Natural killer cell (primary cell): ENCODE measurements around the gene HELZ2. TPM values are rescaled to one million over a fixed set of nuclear protein-coding genes. Genes with fewer than 3 reads are reported as not detected.

Source experiments
- ATAC-seq, 3 donors: fragments of 150-1000 bp in 2 of 3; fragments of 200-7000 bp in 1 of 3; cut with Tn5 transposase; 1 replicate in 1 of 3; 2 replicates in 2 of 3; pipeline ENCODE4 v1.10.0; 2021; ENCODE audit warnings: mild to moderate bottlenecking in 2 of 3, moderate library complexity in 2 of 3
- DNase-seq, 2 donors: peaks; one replicate each; pipeline versions ENCODE4 v3.0.0 to v3.0.0-alpha.2; 2013 to 2021; ENCODE audit warnings: mixed read lengths in 1 of 2
- H3K27ac ChIP-seq: one replicate; pipeline ENCODE4 v1.5.1; 2013; ENCODE audit warnings: mild to moderate bottlenecking, low read length
- H3K27me3 ChIP-seq: one replicate; pipeline ENCODE4 v1.6.1; 2013; ENCODE audit warnings: low read length; ENCODE audit not compliant: control insufficient read depth, insufficient read depth
- H3K36me3 ChIP-seq: one replicate; pipeline ENCODE4 v1.6.1; 2013; ENCODE audit warnings: low read length; ENCODE audit not compliant: control insufficient read depth, insufficient read depth
- H3K4me1 ChIP-seq: one replicate; pipeline ENCODE4 v1.6.1; 2013; ENCODE audit warnings: low read length; ENCODE audit not compliant: control insufficient read depth, insufficient read depth
- H3K4me3 ChIP-seq: one replicate; pipeline ENCODE4 v1.5.1; 2013; ENCODE audit warnings: low read length
- H3K9me3 ChIP-seq: one replicate; pipeline ENCODE4 v1.6.1; 2013; ENCODE audit warnings: low read length; ENCODE audit not compliant: control insufficient read depth, insufficient read depth
- H3K27ac Mint-ChIP-seq, 2 donors: one replicate each; pipeline ENCODE4 v1.8.0; 2022; ENCODE audit warnings: mild to moderate bottlenecking in 2 of 2, mixed read lengths in 2 of 2, moderate library complexity in 1 of 2
- H3K27me3 Mint-ChIP-seq, 2 donors: one replicate each; pipeline ENCODE4 v1.8.0; 2022; ENCODE audit warnings: low read depth in 2 of 2, mixed read lengths in 2 of 2
- H3K36me3 Mint-ChIP-seq: one replicate; pipeline ENCODE4 v1.8.0; 2022; ENCODE audit warnings: mixed read lengths
- H3K4me1 Mint-ChIP-seq, 2 donors: one replicate each; pipeline ENCODE4 v1.8.0; 2022; ENCODE audit warnings: mixed read lengths in 2 of 2
- H3K4me3 Mint-ChIP-seq: one replicate; pipeline ENCODE4 v1.8.0; 2022; ENCODE audit warnings: mild to moderate bottlenecking, moderate library complexity, mixed read lengths
- H3K9me3 Mint-ChIP-seq, 2 donors: one replicate each; pipeline ENCODE4 v1.8.0; 2022; ENCODE audit warnings: mixed read lengths in 2 of 2
- CTCF ChIP-seq: fragments of 200-600 bp; IDR thresholded peaks from one replicate; pipeline ENCODE4 v1.8.0; 2022; ENCODE audit warnings: antibody characterized with exemption
- WGBS: methylation state at CpG from one replicate; pipeline ENCODE4 v1.1.7; 2013; ENCODE audit warnings: missing lambda C conversion rate; ENCODE audit not compliant: insufficient coverage; 5-methylcytosine and 5-hydroxymethylcytosine counted together
- intact Hi-C: fragments of 100-400 bp; cut with micrococcal nuclease; formaldehyde crosslinking; loops from one replicate; pipeline ENCODE4 v1.14.2; 2022
- total RNA-seq, 4 donors: library from RNA; stranded (reverse); fragments of 120-200 nt in 1 of 4; gene quantifications; one replicate each; pipeline versions ENCODE4 v1.2.3 to v1.2.4, GENCODE V29; 2013 to 2022

The HELZ2 gene
- total RNA-seq, 3 donors from 2014 or later (not counting 1 experiment from before 2014, with no cell fraction given), result 85.2 to 90.7 (median 89.4) TPM

DNA sequence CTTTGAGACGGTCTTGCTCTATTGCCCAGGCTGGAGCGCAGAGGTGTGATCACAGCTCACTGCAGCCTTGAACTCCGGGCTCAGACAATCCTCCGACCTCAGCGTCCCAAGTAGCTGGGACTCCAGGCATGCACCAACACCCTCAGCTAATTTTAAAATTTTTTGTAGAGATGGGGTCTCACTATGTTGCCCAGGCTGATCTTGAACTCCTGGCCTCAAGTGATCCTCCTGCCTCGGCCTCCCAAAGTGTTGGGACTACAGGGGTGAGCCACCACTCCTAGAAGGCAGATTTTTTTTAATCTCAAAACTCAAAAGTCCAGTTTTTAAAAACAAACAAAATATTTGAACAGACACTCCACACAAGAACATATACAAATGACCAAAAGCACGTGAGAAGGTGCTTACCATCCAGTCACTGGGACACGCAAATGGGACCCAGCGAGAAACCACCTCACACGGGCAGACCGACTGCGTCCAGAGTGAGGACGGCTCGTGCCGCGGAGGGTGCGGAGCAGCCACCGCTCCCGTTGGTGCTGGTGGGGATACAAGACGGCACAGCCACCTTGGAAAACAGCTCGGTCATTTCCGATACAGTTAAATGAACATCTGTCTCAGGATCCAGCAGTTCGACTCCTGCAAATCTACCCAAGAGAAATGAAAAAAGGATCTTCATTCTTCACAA, 8.5 kb upstream of the HELZ2 start:
- ATAC-seq (no peak), DNase-seq (no peak)
- intact Hi-C loops, result no loop called here
- no peak overlapping the region for H3K27ac ChIP-seq
- H3K36me3 ChIP-seq, result no peaks in the 10 kb centered on the region
- Mint-ChIP-seq H3K9me3 (no peaks in the 10 kb centered on the region), H3K27me3 (peaks cover 0 to 7% of the 10 kb centered on the region in 2 donors), H3K27ac (no peak overlapping the region), H3K4me1 (no peaks in the 10 kb centered on the region), H3K4me3 (no peak overlapping the region), H3K36me3 (no peaks in the 10 kb centered on the region)
- peaks cover 2% of the 10 kb centered on the region for H3K27me3 ChIP-seq
- no peaks in the 10 kb centered on the region for H3K4me1 ChIP-seq
- no peaks in the 10 kb centered on the region for H3K9me3 ChIP-seq
- TF ChIP-seq CTCF, result no peak
- 95% methylated on average over 23 of the region's 23 CpGs for WGBS
- H3K4me3 ChIP-seq, result no peak overlapping the region

DNA sequence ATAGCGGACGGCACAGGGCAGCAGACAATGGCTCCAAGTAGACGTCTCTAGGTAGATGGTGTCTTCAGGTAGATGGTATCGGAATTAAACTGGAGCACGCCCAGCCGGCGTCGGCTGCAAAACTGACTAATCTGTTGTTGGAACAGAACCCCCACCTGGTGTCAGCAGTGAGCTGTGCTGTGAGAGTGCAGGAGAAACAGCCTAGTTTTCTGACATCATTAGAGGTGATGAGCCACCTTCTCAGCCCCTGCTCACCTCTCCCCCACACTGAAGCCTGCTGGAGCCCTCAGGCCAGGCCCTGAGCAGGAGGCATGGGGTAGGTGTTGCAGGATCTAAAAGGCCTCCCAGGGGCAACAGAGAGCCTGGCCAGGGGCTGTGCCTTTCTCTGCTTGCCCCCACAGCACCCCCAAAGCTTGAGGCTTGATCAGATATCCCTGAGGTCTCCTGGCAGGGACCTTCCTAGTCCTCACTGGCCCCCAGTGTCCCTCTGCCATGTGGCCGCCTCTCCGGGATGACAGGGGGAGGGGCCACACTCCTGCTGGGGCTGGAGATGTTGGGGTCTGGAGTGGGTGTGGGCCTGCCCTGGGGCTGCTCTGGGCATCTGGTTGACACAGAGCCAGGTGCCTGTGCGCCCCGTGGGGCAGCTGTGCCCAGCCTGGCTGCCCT, 6.9 kb upstream of the HELZ2 start:
- no peaks in the 10 kb centered on the region for H3K4me1 ChIP-seq
- H3K27me3 Mint-ChIP-seq, result peaks cover 0 to 9% of the 10 kb centered on the region in 2 donors
- no peaks in the 10 kb centered on the region for H3K4me1 Mint-ChIP-seq
- H3K4me3 ChIP-seq, result no peak overlapping the region
- H3K27ac Mint-ChIP-seq, result no peak overlapping the region
- no peak overlapping the region for H3K4me3 Mint-ChIP-seq
- peak; percentile 39 for TF ChIP-seq CTCF
- no peak overlapping the region for H3K27ac ChIP-seq
- H3K9me3 Mint-ChIP-seq, result no peaks in the 10 kb centered on the region
- no peaks in the 10 kb centered on the region for H3K36me3 ChIP-seq
- 48% methylated on average over 12 of the region's 12 CpGs for WGBS
- peaks cover 2% of the 10 kb centered on the region for H3K27me3 ChIP-seq
- peak; percentile 38 to 85 for DNase-seq
- H3K9me3 ChIP-seq, result no peaks in the 10 kb centered on the region
- peak; percentile 82 to 99 (median 90) for ATAC-seq
- intact Hi-C loops, result no loop called here
- no peaks in the 10 kb centered on the region for H3K36me3 Mint-ChIP-seq

- WGBS, result 89% methylated on average over 19 of the region's 19 CpGs
- no peak overlapping the region for H3K27ac ChIP-seq
- H3K27me3 ChIP-seq, result peaks cover 2% of the 10 kb centered on the region
- H3K9me3 ChIP-seq, result no peaks in the 10 kb centered on the region
- no peak for TF ChIP-seq CTCF
- Mint-ChIP-seq H3K27me3 (peaks cover 0 to 9% of the 10 kb centered on the region in 2 donors), H3K36me3 (no peaks in the 10 kb centered on the region), H3K4me1 (no peaks in the 10 kb centered on the region), H3K9me3 (no peaks in the 10 kb centered on the region), H3K4me3 (no peak overlapping the region), H3K27ac (no peak overlapping the region)
- DNase-seq, result no peak
- no peak for ATAC-seq
- no peak overlapping the region for H3K4me3 ChIP-seq
- H3K4me1 ChIP-seq, result peaks cover 7% of the 10 kb centered on the region
- intact Hi-C loops, result no loop called here
- no peaks in the 10 kb centered on the region for H3K36me3 ChIP-seq
Observed at GRCh38 chr20:63579017-63579694, 5.1 kb upstream of the HELZ2 start.
